Suprapubic skin (tissue), 4 donors: ENCODE data around the gene TFCP2L1.

Experiments
- CTCF ChIP-seq, 2 donors: fragments of 200-600 bp in 1 of 2; fragments of 450-650 bp in 1 of 2; sonication (generic) in 1 of 2; IDR thresholded peaks; one replicate each; pipeline ENCODE4 v1.5.1; 2016 to 2019; ENCODE audit warnings: antibody characterized with exemption in 2 of 2, mild to moderate bottlenecking in 1 of 2, moderate library complexity in 1 of 2
- POLR2A ChIP-seq, 2 donors: fragments of 450-650 bp; IDR thresholded peaks; one replicate each; pipeline ENCODE4 v1.6.1; 2017; ENCODE audit warnings: antibody characterized with exemption in 2 of 2, mild to moderate bottlenecking in 2 of 2, moderate library complexity in 2 of 2
- POLR2AphosphoS5 ChIP-seq, 3 donors: sonication (generic); formaldehyde crosslinking; IDR thresholded peaks; one replicate each; pipeline ENCODE4 v1.6.1; 2017; ENCODE audit warnings: antibody characterized with exemption in 3 of 3

DNA sequence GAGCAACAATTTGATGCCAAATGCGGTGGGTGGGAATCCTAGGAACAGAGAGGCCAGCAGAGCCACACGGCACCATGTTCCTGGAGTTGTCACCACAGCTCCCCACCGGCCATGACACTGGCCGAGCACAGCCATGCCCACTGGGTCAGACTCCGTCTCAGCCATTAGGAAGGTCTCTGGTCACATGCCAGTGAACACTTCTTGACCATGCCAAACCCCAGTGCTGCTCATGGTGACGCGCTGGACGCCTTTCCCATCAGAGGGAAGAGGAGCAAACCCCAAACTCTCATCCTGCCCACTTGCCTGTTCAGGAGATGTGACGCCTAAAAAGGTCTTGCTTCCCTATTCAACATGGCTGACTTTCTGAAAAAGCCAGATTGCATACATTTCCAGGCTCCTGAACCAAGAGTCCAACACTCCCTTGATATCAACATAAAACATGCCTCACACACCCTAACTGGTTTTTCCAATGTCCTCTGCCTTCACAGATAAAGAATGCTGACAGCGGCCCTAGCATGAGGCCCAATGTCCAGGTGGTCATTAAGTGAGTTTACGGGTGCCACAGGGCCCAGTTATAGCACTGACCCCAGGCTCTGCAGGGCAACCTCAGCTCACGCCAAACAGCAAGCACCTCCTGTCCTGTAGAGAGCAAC is 31.9 kb downstream of the TFCP2L1 start:
- TF ChIP-seq POLR2A (IDR thresholded peaks at IDR 0.05) = no peak
- TF ChIP-seq CTCF (IDR thresholded peaks at IDR 0.05) = no peak
- TF ChIP-seq POLR2AphosphoS5 (IDR thresholded peaks at IDR 0.05) = no peak
